ENCODE data around the gene OCA2.

Gene OCA2

GRCh38 chr15:27993996-27994780 lies 104.9 kb downstream of the OCA2 start:
- Histone ChIP-seq H3K9me3 (ENCODE audit: control insufficient read depth in 2 of 2, low read length in 2 of 2) (peaks cover 0 to 4% of the 10 kb centered on the region in 2 donors), H3K4me3 (ENCODE audit: low read length in 2 of 2) (no peak overlapping the region), H3K9ac (ENCODE audit: low read length in 2 of 2) (no peak overlapping the region), H3K4me1 (ENCODE audit: control insufficient read depth, insufficient read depth, low read length) (no peaks in the 10 kb centered on the region), H3K36me3 (ENCODE audit: control insufficient read depth in 2 of 2, insufficient read depth in 2 of 2, low read length in 2 of 2) (no peaks in the 10 kb centered on the region), H3K27ac (ENCODE audit: low read length) (no peak overlapping the region), H3K27me3 (ENCODE audit: control insufficient read depth in 1 of 2, insufficient read depth in 2 of 2, low read length in 2 of 2) (no peaks in the 10 kb centered on the region)

GRCh38 chr15:27993544-27993943 lies 105.6 kb downstream of the OCA2 start:
- no peaks in the 10 kb centered on the region for H3K27me3 ChIP-seq (ENCODE audit: control insufficient read depth in 1 of 2, insufficient read depth in 2 of 2, low read length in 2 of 2)
- no peak overlapping the region for H3K9ac ChIP-seq (ENCODE audit: low read length in 2 of 2)
- H3K36me3 ChIP-seq (ENCODE audit: control insufficient read depth in 2 of 2, insufficient read depth in 2 of 2, low read length in 2 of 2): no peaks in the 10 kb centered on the region
- no peak overlapping the region for H3K27ac ChIP-seq (ENCODE audit: low read length)
- H3K9me3 ChIP-seq (ENCODE audit: control insufficient read depth in 2 of 2, low read length in 2 of 2): peaks cover 0 to 4% of the 10 kb centered on the region in 2 donors
- H3K4me3 ChIP-seq (ENCODE audit: low read length in 2 of 2): no peak overlapping the region
- no peaks in the 10 kb centered on the region for H3K4me1 ChIP-seq (ENCODE audit: control insufficient read depth, insufficient read depth, low read length)

GRCh38 chr15:27990521-27991515 lies 108.3 kb downstream of the OCA2 start:
- no peaks in the 10 kb centered on the region for H3K4me1 ChIP-seq (ENCODE audit: control insufficient read depth, insufficient read depth, low read length)
- H3K27ac ChIP-seq (ENCODE audit: low read length): no peak overlapping the region
- H3K27me3 ChIP-seq (ENCODE audit: control insufficient read depth in 1 of 2, insufficient read depth in 2 of 2, low read length in 2 of 2): no peaks in the 10 kb centered on the region
- H3K9ac ChIP-seq (ENCODE audit: low read length in 2 of 2): no peak overlapping the region
- H3K9me3 ChIP-seq (ENCODE audit: control insufficient read depth in 2 of 2, low read length in 2 of 2): peaks cover 0 to 4% of the 10 kb centered on the region in 2 donors
- H3K36me3 ChIP-seq (ENCODE audit: control insufficient read depth in 2 of 2, insufficient read depth in 2 of 2, low read length in 2 of 2): no peaks in the 10 kb centered on the region
- no peak overlapping the region for H3K4me3 ChIP-seq (ENCODE audit: low read length in 2 of 2)

GRCh38 chr15:27989838-27990237 lies 109.3 kb downstream of the OCA2 start:
- Histone ChIP-seq H3K27me3 (ENCODE audit: control insufficient read depth in 1 of 2, insufficient read depth in 2 of 2, low read length in 2 of 2) (no peaks in the 10 kb centered on the region), H3K27ac (ENCODE audit: low read length) (no peak overlapping the region), H3K36me3 (ENCODE audit: control insufficient read depth in 2 of 2, insufficient read depth in 2 of 2, low read length in 2 of 2) (no peaks in the 10 kb centered on the region), H3K4me1 (ENCODE audit: control insufficient read depth, insufficient read depth, low read length) (no peaks in the 10 kb centered on the region), H3K9me3 (ENCODE audit: control insufficient read depth in 2 of 2, low read length in 2 of 2) (peaks cover 0 to 4% of the 10 kb centered on the region in 2 donors), H3K4me3 (ENCODE audit: low read length in 2 of 2) (no peak overlapping the region), H3K9ac (ENCODE audit: low read length in 2 of 2) (no peak overlapping the region)

- Histone ChIP-seq H3K36me3 (ENCODE audit: control insufficient read depth in 2 of 2, insufficient read depth in 2 of 2, low read length in 2 of 2) (no peaks in the 10 kb centered on the region), H3K4me1 (ENCODE audit: control insufficient read depth, insufficient read depth, low read length) (no peaks in the 10 kb centered on the region), H3K9ac (ENCODE audit: low read length in 2 of 2) (no peak overlapping the region), H3K4me3 (ENCODE audit: low read length in 2 of 2) (no peak overlapping the region), H3K27ac (ENCODE audit: low read length) (no peak overlapping the region), H3K27me3 (ENCODE audit: control insufficient read depth in 1 of 2, insufficient read depth in 2 of 2, low read length in 2 of 2) (no peaks in the 10 kb centered on the region), H3K9me3 (ENCODE audit: control insufficient read depth in 2 of 2, low read length in 2 of 2) (peaks cover 0 to 4% of the 10 kb centered on the region in 2 donors)
These were observed 109.7 kb downstream of the OCA2 start for GRCh38 chr15:27989427-27989826.

- H3K4me3 ChIP-seq (ENCODE audit: low read length in 2 of 2): no peak overlapping the region
These were observed 114.0 kb downstream of the OCA2 start for GRCh38 chr15:27985099-27985498.

GRCh38 chr15:27983496-27983895 lies 115.6 kb downstream of the OCA2 start:
- Histone ChIP-seq H3K9me3 (ENCODE audit: control insufficient read depth in 2 of 2, low read length in 2 of 2) (no peaks in the 10 kb centered on the region), H3K4me1 (ENCODE audit: control insufficient read depth, insufficient read depth, low read length) (no peaks in the 10 kb centered on the region), H3K36me3 (ENCODE audit: control insufficient read depth in 2 of 2, insufficient read depth in 2 of 2, low read length in 2 of 2) (no peaks in the 10 kb centered on the region), H3K27me3 (ENCODE audit: control insufficient read depth in 1 of 2, insufficient read depth in 2 of 2, low read length in 2 of 2) (no peaks in the 10 kb centered on the region), H3K9ac (ENCODE audit: low read length in 2 of 2) (no peak overlapping the region), H3K27ac (ENCODE audit: low read length) (no peak overlapping the region), H3K4me3 (ENCODE audit: low read length in 2 of 2) (no peak overlapping the region)

More at GRCh38 chr15:27985099-27985498, 114.0 kb downstream of the OCA2 start:
- Histone ChIP-seq H3K9ac (ENCODE audit: low read length in 2 of 2) (no peak overlapping the region), H3K27ac (ENCODE audit: low read length) (no peak overlapping the region), H3K4me1 (ENCODE audit: control insufficient read depth, insufficient read depth, low read length) (no peaks in the 10 kb centered on the region), H3K27me3 (ENCODE audit: control insufficient read depth in 1 of 2, insufficient read depth in 2 of 2, low read length in 2 of 2) (no peaks in the 10 kb centered on the region), H3K9me3 (ENCODE audit: control insufficient read depth in 2 of 2, low read length in 2 of 2) (no peaks in the 10 kb centered on the region), H3K36me3 (ENCODE audit: control insufficient read depth in 2 of 2, insufficient read depth in 2 of 2, low read length in 2 of 2) (no peaks in the 10 kb centered on the region)

GRCh38 chr15:27977696-27978095 lies 121.4 kb downstream of the OCA2 start:
- Histone ChIP-seq H3K4me1 (ENCODE audit: control insufficient read depth, insufficient read depth, low read length) (no peaks in the 10 kb centered on the region), H3K9me3 (ENCODE audit: control insufficient read depth in 2 of 2, low read length in 2 of 2) (no peaks in the 10 kb centered on the region), H3K36me3 (ENCODE audit: control insufficient read depth in 2 of 2, insufficient read depth in 2 of 2, low read length in 2 of 2) (no peaks in the 10 kb centered on the region), H3K9ac (ENCODE audit: low read length in 2 of 2) (no peak overlapping the region), H3K4me3 (ENCODE audit: low read length in 2 of 2) (no peak overlapping the region), H3K27ac (ENCODE audit: low read length) (no peak overlapping the region), H3K27me3 (ENCODE audit: control insufficient read depth in 1 of 2, insufficient read depth in 2 of 2, low read length in 2 of 2) (no peaks in the 10 kb centered on the region)

- no peaks in the 10 kb centered on the region for H3K36me3 ChIP-seq (ENCODE audit: control insufficient read depth in 2 of 2, insufficient read depth in 2 of 2, low read length in 2 of 2)
- no peak overlapping the region for H3K27ac ChIP-seq (ENCODE audit: low read length)
- no peaks in the 10 kb centered on the region for H3K4me1 ChIP-seq (ENCODE audit: control insufficient read depth, insufficient read depth, low read length)
- no peak overlapping the region for H3K9ac ChIP-seq (ENCODE audit: low read length in 2 of 2)
- no peaks in the 10 kb centered on the region for H3K27me3 ChIP-seq (ENCODE audit: control insufficient read depth in 1 of 2, insufficient read depth in 2 of 2, low read length in 2 of 2)
- H3K9me3 ChIP-seq (ENCODE audit: control insufficient read depth in 2 of 2, low read length in 2 of 2): no peaks in the 10 kb centered on the region
- no peak overlapping the region for H3K4me3 ChIP-seq (ENCODE audit: low read length in 2 of 2)
These were observed 125.2 kb downstream of the OCA2 start for GRCh38 chr15:27973886-27974285.

- Histone ChIP-seq H3K9me3 (ENCODE audit: control insufficient read depth in 2 of 2, low read length in 2 of 2) (peaks cover 0 to 4% of the 10 kb centered on the region in 2 donors), H3K36me3 (ENCODE audit: control insufficient read depth in 2 of 2, insufficient read depth in 2 of 2, low read length in 2 of 2) (no peaks in the 10 kb centered on the region), H3K4me3 (ENCODE audit: low read length in 2 of 2) (no peak overlapping the region), H3K9ac (ENCODE audit: low read length in 2 of 2) (no peak overlapping the region), H3K27me3 (ENCODE audit: control insufficient read depth in 1 of 2, insufficient read depth in 2 of 2, low read length in 2 of 2) (no peaks in the 10 kb centered on the region), H3K4me1 (ENCODE audit: control insufficient read depth, insufficient read depth, low read length) (no peaks in the 10 kb centered on the region), H3K27ac (ENCODE audit: low read length) (no peak overlapping the region)
These were observed 128.3 kb downstream of the OCA2 start for GRCh38 chr15:27970661-27971392.
